ENCODE results near the gene AGBL1. TPM values are rescaled to one million over a fixed set of nuclear protein-coding genes. Genes with fewer than 3 reads are reported as not detected.

The AGBL1 gene
- total and polyA plus RNA-seq, 4 donors, result not detected

- TF ChIP-seq ZBTB33 (IDR thresholded peaks at IDR 0.05) (no peak), YY1 (IDR thresholded peaks at IDR 0.05) (no peak)
- TF ChIP-seq, protein P1, sequence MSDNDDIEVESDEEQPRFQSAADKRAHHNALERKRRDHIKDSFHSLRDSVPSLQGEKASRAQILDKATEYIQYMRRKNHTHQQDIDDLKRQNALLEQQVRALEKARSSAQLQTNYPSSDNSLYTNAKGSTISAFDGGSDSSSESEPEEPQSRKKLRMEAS (IDR thresholded peaks at IDR 0.05), result no peak
Observed at GRCh38 chr15:86425746-86426145, 346.1 kb downstream of the AGBL1 start (continued).

GRCh38 chr15:86432861-86433260 is 353.2 kb downstream of the AGBL1 start:
- Histone ChIP-seq H3K27me3 (ENCODE audit: control insufficient read depth in 4 of 4, insufficient read depth in 4 of 4, low read length in 3 of 4) (no peaks in the 10 kb centered on the region), H3K9me3 (ENCODE audit: control insufficient read depth in 4 of 4, low read length in 3 of 4) (no peaks in the 10 kb centered on the region), H3K27ac (ENCODE audit: low read depth in 1 of 2, low read length in 2 of 2) (no peak overlapping the region), H3K4me3 (ENCODE audit: low read depth in 1 of 3, low read length in 3 of 3) (no peak overlapping the region), H3K9ac (ENCODE audit: low read depth in 1 of 2, low read length in 2 of 2) (no peak overlapping the region), H3K36me3 (ENCODE audit: control insufficient read depth in 4 of 4, insufficient read depth in 3 of 4, low read depth in 1 of 4, low read length in 3 of 4) (no peaks in the 10 kb centered on the region), H3K4me1 (ENCODE audit: control insufficient read depth in 4 of 4, insufficient read depth in 4 of 4, low read length in 3 of 4) (no peaks in the 10 kb centered on the region)
- WGBS, result 70% methylated on average over 2 of the region's 2 CpGs
- DNase-seq (ENCODE audit: low spot score), result no peak
- TF ChIP-seq JUND (IDR thresholded peaks at IDR 0.05), result no peak
- peak; percentile 74 for TF ChIP-seq NR2F2 (IDR thresholded peaks at IDR 0.05)

- 58% methylated on average over 4 of the region's 4 CpGs for WGBS
- no peaks in the 10 kb centered on the region for H3K9me3 ChIP-seq (ENCODE audit: control insufficient read depth in 4 of 4, low read length in 3 of 4)
- DNase-seq (ENCODE audit: low spot score), result no peak
Observed at GRCh38 chr15:86433983-86434382, 354.3 kb downstream of the AGBL1 start.

More at GRCh38 chr15:86433983-86434382, 354.3 kb downstream of the AGBL1 start:
- H3K27ac ChIP-seq (ENCODE audit: low read depth in 1 of 2, low read length in 2 of 2), result no peak overlapping the region
- H3K36me3 ChIP-seq (ENCODE audit: control insufficient read depth in 4 of 4, insufficient read depth in 3 of 4, low read depth in 1 of 4, low read length in 3 of 4), result no peaks in the 10 kb centered on the region
- H3K27me3 ChIP-seq (ENCODE audit: control insufficient read depth in 4 of 4, insufficient read depth in 4 of 4, low read length in 3 of 4), result no peaks in the 10 kb centered on the region
- no peak overlapping the region for H3K4me3 ChIP-seq (ENCODE audit: low read depth in 1 of 3, low read length in 3 of 3)
- no peaks in the 10 kb centered on the region for H3K4me1 ChIP-seq (ENCODE audit: control insufficient read depth in 4 of 4, insufficient read depth in 4 of 4, low read length in 3 of 4)
- no peak overlapping the region for H3K9ac ChIP-seq (ENCODE audit: low read depth in 1 of 2, low read length in 2 of 2)
- TF ChIP-seq NR2F2 (IDR thresholded peaks at IDR 0.05) (no peak), REST (IDR thresholded peaks at IDR 0.05) (no peak), TAF1 (conservative IDR thresholded peaks at IDR 0.05) (no peak), YY1 (IDR thresholded peaks at IDR 0.05) (no peak), RAD21 (IDR thresholded peaks at IDR 0.05) (no peak), HNF4A (conservative IDR thresholded peaks at IDR 0.05) (no peak), EGR1 (IDR thresholded peaks at IDR 0.05; ENCODE audit: low read depth in 2 of 2) (no peak), SP1 (IDR thresholded peaks at IDR 0.05) (no peak), JUND (IDR thresholded peaks at IDR 0.05) (no peak), FOXA1 (IDR thresholded peaks at IDR 0.05) (no peak), RXRA (IDR thresholded peaks at IDR 0.05) (no peak), HNF4G (IDR thresholded peaks at IDR 0.05) (no peak), ZBTB33 (IDR thresholded peaks at IDR 0.05) (no peak), ATF3 (IDR thresholded peaks at IDR 0.05) (no peak)
- TF ChIP-seq, protein P1 (IDR thresholded peaks at IDR 0.05), result no peak
- TF ChIP-seq, protein P2, sequence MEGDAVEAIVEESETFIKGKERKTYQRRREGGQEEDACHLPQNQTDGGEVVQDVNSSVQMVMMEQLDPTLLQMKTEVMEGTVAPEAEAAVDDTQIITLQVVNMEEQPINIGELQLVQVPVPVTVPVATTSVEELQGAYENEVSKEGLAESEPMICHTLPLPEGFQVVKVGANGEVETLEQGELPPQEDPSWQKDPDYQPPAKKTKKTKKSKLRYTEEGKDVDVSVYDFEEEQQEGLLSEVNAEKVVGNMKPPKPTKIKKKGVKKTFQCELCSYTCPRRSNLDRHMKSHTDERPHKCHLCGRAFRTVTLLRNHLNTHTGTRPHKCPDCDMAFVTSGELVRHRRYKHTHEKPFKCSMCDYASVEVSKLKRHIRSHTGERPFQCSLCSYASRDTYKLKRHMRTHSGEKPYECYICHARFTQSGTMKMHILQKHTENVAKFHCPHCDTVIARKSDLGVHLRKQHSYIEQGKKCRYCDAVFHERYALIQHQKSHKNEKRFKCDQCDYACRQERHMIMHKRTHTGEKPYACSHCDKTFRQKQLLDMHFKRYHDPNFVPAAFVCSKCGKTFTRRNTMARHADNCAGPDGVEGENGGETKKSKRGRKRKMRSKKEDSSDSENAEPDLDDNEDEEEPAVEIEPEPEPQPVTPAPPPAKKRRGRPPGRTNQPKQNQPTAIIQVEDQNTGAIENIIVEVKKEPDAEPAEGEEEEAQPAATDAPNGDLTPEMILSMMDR (IDR thresholded peaks at IDR 0.05; ENCODE audit: low read depth, low read length, missing input control), result no peak
